Measurements from ENCODE around the gene PTPRK.

DNA sequence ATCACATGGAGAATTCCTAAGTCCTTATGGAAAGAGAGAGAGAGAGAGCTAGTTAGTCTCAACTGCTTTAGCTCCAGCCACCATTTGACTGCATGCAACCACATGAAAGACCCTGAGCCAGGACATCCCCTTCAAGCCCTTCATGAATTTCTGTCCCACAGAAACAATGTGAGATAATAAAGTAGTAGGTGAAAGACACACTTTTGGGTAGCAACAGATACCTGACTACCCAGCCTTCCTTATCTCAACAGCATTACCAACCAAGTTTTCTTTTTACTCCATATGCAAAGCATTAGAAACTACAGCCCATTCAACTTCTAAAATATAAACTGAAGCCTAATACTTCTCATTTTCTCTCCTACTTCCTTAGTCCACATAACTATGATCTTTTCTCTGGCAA is 596.4 kb downstream of the PTPRK start:
- TF ChIP-seq EZH2 (IDR thresholded peaks at IDR 0.05) (no peak), POLR2AphosphoS5 (IDR thresholded peaks at IDR 0.05; ENCODE audit: low read depth, low read length) (no peak), POLR2A (IDR thresholded peaks at IDR 0.05; ENCODE audit: borderline replicate concordance, extremely low read depth, insufficient read depth, insufficient read length) (no peak)
